PFSK-1 (cell line): ENCODE measurements around the gene ZNF280B.

Source experiments
- FOXP2 ChIP-seq: optimal IDR thresholded peaks from 2 replicates; pipeline ENCODE3; 2011; ENCODE audit warnings: borderline replicate concordance, control low read depth, inconsistent platforms; ENCODE audit not compliant: insufficient read depth; ENCODE audit errors: extremely low read length, extremely low read depth
- POLR2AphosphoS5 ChIP-seq: IDR thresholded peaks from 2 replicates; pipeline ENCODE4 v1.6.1; 2012; ENCODE audit warnings: low read depth, mild to moderate bottlenecking, control low read depth, low read length, moderate library complexity
- SIN3A ChIP-seq: IDR thresholded peaks from 2 replicates; pipeline ENCODE4 v1.6.1; 2012; ENCODE audit warnings: mild to moderate bottlenecking, low read length, moderate library complexity, borderline replicate concordance; ENCODE audit not compliant: insufficient read depth
- TAF1 ChIP-seq: IDR thresholded peaks from 2 replicates; pipeline ENCODE4 v1.6.1; 2012; ENCODE audit warnings: low read length, control low read depth, borderline replicate concordance; ENCODE audit not compliant: insufficient read depth
- TF ChIP-seq, protein P1 (sequence below), 2 experiments: IDR thresholded peaks; 2 replicates each; pipeline versions ENCODE4 v1.6.1 to v1.8.0; 2011 to 2012; ENCODE audit warnings: low read depth in 2 of 2, low read length in 2 of 2, control low read depth in 1 of 2, inconsistent platforms in 1 of 2, mild to moderate bottlenecking in 1 of 2, moderate library complexity in 1 of 2; ENCODE audit not compliant: insufficient read depth in 1 of 2

The ZNF280B gene

DNA sequence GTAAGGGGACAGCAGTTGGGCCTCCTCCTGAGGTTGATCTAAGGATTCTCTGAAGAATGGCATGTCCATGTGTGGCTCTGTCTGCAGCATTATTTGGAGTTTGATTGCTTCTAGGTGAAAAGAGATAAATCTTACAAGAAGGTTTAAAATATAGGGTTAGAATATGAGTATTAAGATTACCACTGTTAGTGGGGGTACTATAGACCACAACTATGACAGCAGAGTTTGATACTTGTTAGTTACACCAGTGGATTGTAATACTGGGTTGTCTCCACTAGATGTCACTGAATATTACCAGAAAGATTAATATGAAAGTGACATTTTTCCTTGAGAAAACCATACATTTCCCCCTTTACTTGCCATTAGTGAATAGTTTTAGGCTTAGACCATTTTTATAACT is 47.9 kb downstream of the ZNF280B start:
- TF ChIP-seq, protein P1, sequence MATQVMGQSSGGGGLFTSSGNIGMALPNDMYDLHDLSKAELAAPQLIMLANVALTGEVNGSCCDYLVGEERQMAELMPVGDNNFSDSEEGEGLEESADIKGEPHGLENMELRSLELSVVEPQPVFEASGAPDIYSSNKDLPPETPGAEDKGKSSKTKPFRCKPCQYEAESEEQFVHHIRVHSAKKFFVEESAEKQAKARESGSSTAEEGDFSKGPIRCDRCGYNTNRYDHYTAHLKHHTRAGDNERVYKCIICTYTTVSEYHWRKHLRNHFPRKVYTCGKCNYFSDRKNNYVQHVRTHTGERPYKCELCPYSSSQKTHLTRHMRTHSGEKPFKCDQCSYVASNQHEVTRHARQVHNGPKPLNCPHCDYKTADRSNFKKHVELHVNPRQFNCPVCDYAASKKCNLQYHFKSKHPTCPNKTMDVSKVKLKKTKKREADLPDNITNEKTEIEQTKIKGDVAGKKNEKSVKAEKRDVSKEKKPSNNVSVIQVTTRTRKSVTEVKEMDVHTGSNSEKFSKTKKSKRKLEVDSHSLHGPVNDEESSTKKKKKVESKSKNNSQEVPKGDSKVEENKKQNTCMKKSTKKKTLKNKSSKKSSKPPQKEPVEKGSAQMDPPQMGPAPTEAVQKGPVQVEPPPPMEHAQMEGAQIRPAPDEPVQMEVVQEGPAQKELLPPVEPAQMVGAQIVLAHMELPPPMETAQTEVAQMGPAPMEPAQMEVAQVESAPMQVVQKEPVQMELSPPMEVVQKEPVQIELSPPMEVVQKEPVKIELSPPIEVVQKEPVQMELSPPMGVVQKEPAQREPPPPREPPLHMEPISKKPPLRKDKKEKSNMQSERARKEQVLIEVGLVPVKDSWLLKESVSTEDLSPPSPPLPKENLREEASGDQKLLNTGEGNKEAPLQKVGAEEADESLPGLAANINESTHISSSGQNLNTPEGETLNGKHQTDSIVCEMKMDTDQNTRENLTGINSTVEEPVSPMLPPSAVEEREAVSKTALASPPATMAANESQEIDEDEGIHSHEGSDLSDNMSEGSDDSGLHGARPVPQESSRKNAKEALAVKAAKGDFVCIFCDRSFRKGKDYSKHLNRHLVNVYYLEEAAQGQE (IDR thresholded peaks at IDR 0.05; ENCODE audit: insufficient read depth in 1 of 2, low read depth in 2 of 2, low read length in 2 of 2), result no peak
- TF ChIP-seq SIN3A (no peak), POLR2AphosphoS5 (no peak), FOXP2 (no peak), TAF1 (no peak)

DNA sequence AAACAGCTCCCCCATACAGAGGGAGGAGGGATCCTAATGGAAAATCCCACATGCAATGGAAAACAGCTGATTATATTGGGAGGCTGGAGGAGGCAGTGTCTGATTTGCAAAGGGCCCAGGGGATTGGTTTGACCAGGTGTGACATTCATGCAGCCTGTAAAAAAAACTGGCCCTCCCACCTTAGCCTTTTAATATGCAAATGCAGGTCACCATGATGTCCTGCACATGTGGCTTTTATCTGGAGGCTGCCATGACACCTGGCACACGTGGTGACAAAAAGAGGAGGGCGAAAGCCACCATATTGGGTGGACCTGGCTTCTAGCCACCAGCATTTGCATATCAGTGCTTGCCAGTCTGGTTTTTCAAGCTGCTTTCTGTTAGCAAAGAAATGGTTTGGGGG is 48.5 kb downstream of the ZNF280B start:
- TF ChIP-seq, protein P1 (IDR thresholded peaks at IDR 0.05; ENCODE audit: insufficient read depth in 1 of 2, low read depth in 2 of 2, low read length in 2 of 2), result no peak
- TF ChIP-seq POLR2AphosphoS5 (no peak), TAF1 (no peak), FOXP2 (no peak), SIN3A (no peak)

DNA sequence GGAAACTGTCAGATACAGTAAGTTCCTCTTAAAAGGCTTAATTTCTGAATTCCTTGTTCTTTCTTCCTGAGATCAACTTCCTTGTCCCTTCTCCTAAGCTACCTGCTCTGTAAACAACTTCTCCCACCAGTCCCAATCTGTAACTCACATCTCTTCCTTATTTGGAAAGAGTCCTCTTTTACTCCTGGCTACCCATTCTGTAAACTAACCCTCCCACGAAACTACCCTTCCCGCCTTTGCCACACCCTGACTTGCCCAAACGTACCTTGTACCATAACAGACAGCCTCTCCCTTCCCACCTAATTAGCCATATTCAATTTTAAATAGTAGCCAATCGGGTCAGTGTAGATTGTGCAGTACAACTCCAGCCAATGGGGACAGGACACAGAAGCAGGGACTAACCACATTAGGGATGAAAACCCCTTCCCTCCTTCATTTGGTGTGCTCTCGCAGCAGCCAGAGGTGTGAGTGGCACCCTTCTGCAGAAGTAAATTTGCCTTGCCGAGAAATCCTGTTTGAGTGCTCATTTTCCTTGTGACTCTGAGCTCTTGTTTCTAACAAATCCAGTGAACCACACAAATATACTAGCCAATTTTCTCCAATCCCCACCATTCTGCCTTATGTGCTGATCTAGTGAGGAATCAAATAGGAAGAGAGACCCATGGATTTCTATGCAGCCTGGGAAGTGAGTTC is 49.5 kb downstream of the ZNF280B start:
- TF ChIP-seq, protein P1 (IDR thresholded peaks at IDR 0.05; ENCODE audit: insufficient read depth in 1 of 2, low read depth in 2 of 2, low read length in 2 of 2), result no peak
- no peak for TF ChIP-seq FOXP2
- no peak for TF ChIP-seq SIN3A
- no peak for TF ChIP-seq TAF1
- no peak for TF ChIP-seq POLR2AphosphoS5

DNA sequence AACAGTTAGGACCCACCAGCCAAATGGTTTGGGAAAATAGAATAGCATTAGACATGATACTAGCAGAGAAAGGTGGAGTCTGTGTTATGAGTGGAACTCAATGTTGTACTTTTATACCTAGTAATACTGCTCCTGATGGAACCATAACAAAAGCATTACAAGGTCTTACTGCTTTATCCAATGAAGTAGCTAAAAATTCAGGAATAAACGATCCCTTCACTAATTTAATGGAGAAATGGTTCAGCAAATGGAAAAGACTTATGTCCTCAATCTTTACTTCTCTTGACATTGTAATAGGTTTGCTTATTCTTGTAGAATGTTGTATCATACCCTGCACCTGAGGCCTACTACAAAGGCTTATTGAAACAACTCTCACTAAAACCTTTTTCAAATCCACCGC is 50.2 kb downstream of the ZNF280B start:
- TF ChIP-seq, protein P1 (IDR thresholded peaks at IDR 0.05; ENCODE audit: insufficient read depth in 1 of 2, low read depth in 2 of 2, low read length in 2 of 2), result no peak
- TF ChIP-seq POLR2AphosphoS5 (no peak), FOXP2 (no peak), TAF1 (no peak), SIN3A (no peak)

DNA sequence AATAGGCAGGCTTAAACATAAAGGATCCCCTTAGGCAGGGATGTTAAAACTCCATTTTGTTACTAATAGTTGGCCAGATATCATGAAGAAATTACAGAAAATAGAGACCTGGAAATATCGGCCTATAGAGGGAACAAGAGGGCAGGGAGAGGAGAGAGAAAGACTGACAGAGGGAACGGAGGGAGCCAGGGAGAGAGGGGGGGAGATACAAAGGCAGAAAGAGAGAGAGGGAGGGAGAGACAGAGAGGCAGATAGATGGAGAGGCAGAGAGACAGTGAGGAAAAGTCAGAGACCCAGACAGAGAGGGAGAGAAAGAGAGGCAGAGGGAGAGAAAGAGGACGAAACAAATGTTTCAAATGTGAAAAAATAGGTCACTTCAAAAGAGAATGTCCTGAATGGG is 53.5 kb downstream of the ZNF280B start:
- TF ChIP-seq POLR2AphosphoS5 (no peak), SIN3A (no peak), TAF1 (no peak), FOXP2 (no peak)
- TF ChIP-seq, protein P1 (IDR thresholded peaks at IDR 0.05; ENCODE audit: insufficient read depth in 1 of 2, low read depth in 2 of 2, low read length in 2 of 2), result no peak
